ENCODE measurements around the gene CASP2. TPM values are rescaled to one million over a fixed set of nuclear protein-coding genes. Genes with fewer than 3 reads are reported as not detected.

The CASP2 gene
- polyA plus RNA-seq, 3 donors: 7.9 to 30.2 (median 12.2) TPM

GRCh38 chr7:143341842-143342241 lies 53.7 kb downstream of the CASP2 start:
- WGBS (ENCODE audit: insufficient coverage): 97% methylated on average over 5 of the region's 8 CpGs
- Mint-ChIP-seq H3K27me3 (ENCODE audit: low read depth in 3 of 3) (peaks cover 3 to 8% (median 4%) of the 10 kb centered on the region in 3 donors), H3K9me3 (peaks cover 0 to 3% (median 0%) of the 10 kb centered on the region in 7 donors)

GRCh38 chr7:143343596-143343995 lies 55.4 kb downstream of the CASP2 start:
- 100% methylated on average over 2 of the region's 3 CpGs for WGBS (ENCODE audit: insufficient coverage)
- Mint-ChIP-seq H3K4me3 (no peak overlapping the region), H3K4me1 (peaks cover 11% of the 10 kb centered on the region), H3K27ac (peak overlapping the region in 1 of 7 donors; percentile 59), H3K36me3 (no peaks in the 10 kb centered on the region), H3K27me3 (ENCODE audit: low read depth in 3 of 3) (peaks cover 2 to 8% (median 3%) of the 10 kb centered on the region in 3 donors), H3K9me3 (peaks cover 0 to 3% (median 0%) of the 10 kb centered on the region in 7 donors)
- H2AFZ ChIP-seq (ENCODE audit: insufficient read depth, low read depth, low read length, poor library complexity, severe bottlenecking): no peak overlapping the region
- H3K9ac ChIP-seq (ENCODE audit: insufficient read depth, low read length, poor library complexity, severe bottlenecking): no peak overlapping the region
- no peak for TF ChIP-seq CTCF (IDR thresholded peaks at IDR 0.05)
- H3K4me1 ChIP-seq (ENCODE audit: control insufficient read depth in 1 of 2, insufficient read depth in 2 of 2, low read length in 2 of 2): peaks cover 12 to 14% of the 10 kb centered on the region in 2 donors
- no peaks in the 10 kb centered on the region for H4K20me1 ChIP-seq (ENCODE audit: insufficient read depth, low read length)
- H3K36me3 ChIP-seq (replicated peaks in 1 of 2; ENCODE audit: control insufficient read depth in 1 of 2, insufficient read depth in 2 of 2, low read length in 2 of 2): no peaks in the 10 kb centered on the region
- H3K4me2 ChIP-seq (replicated peaks; ENCODE audit: extremely low read depth, low read length, poor library complexity, severe bottlenecking): no peak overlapping the region
- no peak for DNase-seq
- H3K4me3 ChIP-seq (replicated peaks in 1 of 3; ENCODE audit: low read depth in 2 of 3, low read length in 3 of 3): no peak overlapping the region
- intact Hi-C loops (cut with micrococcal nuclease): no loop called here
- H3K27ac ChIP-seq (ENCODE audit: low read depth in 1 of 2, low read length in 2 of 2): no peak overlapping the region
- no peaks in the 10 kb centered on the region for H3K79me2 ChIP-seq (ENCODE audit: insufficient read depth, low read length)
- H3K27me3 ChIP-seq (ENCODE audit: control insufficient read depth in 2 of 2, insufficient read depth in 2 of 2, low read length in 2 of 2): no peaks in the 10 kb centered on the region
- H3K9me3 ChIP-seq (replicated peaks in 1 of 2; ENCODE audit: control insufficient read depth in 1 of 2, insufficient read depth in 1 of 2, low read length in 2 of 2): no peaks in the 10 kb centered on the region

More at GRCh38 chr7:143341842-143342241, 53.7 kb downstream of the CASP2 start:
- Mint-ChIP-seq H3K4me1 (peaks cover 11% of the 10 kb centered on the region), H3K27ac (no peak overlapping the region), H3K36me3 (no peaks in the 10 kb centered on the region), H3K4me3 (no peak overlapping the region)
- Histone ChIP-seq H3K9ac (ENCODE audit: insufficient read depth, low read length, poor library complexity, severe bottlenecking) (no peak overlapping the region), H3K4me2 (replicated peaks; ENCODE audit: extremely low read depth, low read length, poor library complexity, severe bottlenecking) (no peak overlapping the region), H3K36me3 (replicated peaks in 1 of 2; ENCODE audit: control insufficient read depth in 1 of 2, insufficient read depth in 2 of 2, low read length in 2 of 2) (no peaks in the 10 kb centered on the region), H2AFZ (ENCODE audit: insufficient read depth, low read depth, low read length, poor library complexity, severe bottlenecking) (no peak overlapping the region), H3K27ac (ENCODE audit: low read depth in 1 of 2, low read length in 2 of 2) (no peak overlapping the region), H3K4me1 (ENCODE audit: control insufficient read depth in 1 of 2, insufficient read depth in 2 of 2, low read length in 2 of 2) (peaks cover 12 to 14% of the 10 kb centered on the region in 2 donors), H3K27me3 (ENCODE audit: control insufficient read depth in 2 of 2, insufficient read depth in 2 of 2, low read length in 2 of 2) (no peaks in the 10 kb centered on the region), H3K4me3 (replicated peaks in 1 of 3; ENCODE audit: low read depth in 2 of 3, low read length in 3 of 3) (no peak overlapping the region), H4K20me1 (ENCODE audit: insufficient read depth, low read length) (no peaks in the 10 kb centered on the region), H3K79me2 (ENCODE audit: insufficient read depth, low read length) (no peaks in the 10 kb centered on the region), H3K9me3 (replicated peaks in 1 of 2; ENCODE audit: control insufficient read depth in 1 of 2, insufficient read depth in 1 of 2, low read length in 2 of 2) (no peaks in the 10 kb centered on the region)
- TF ChIP-seq CTCF (IDR thresholded peaks at IDR 0.05): no peak
- intact Hi-C loops (cut with micrococcal nuclease): no loop called here
- no peak for DNase-seq

All from CD14-positive monocyte (primary cell).